Panc1 (cell line): Measurements from ENCODE around the gene RASGRP2.

Experiments
- CTCF ChIP-seq: fragments of 450-650 bp; IDR thresholded peaks from 2 replicates; pipeline ENCODE4 v1.5.1; 2017; ENCODE audit warnings: mild to moderate bottlenecking
- TCF7L2 ChIP-seq: IDR thresholded peaks from 2 replicates; pipeline ENCODE4 v1.6.1; 2011; ENCODE audit warnings: mild to moderate bottlenecking, low read depth, low read length, inconsistent platforms

GRCh38 chr11:64753380-64754123 is 9.6 kb upstream of the RASGRP2 start:
- TF ChIP-seq CTCF (no peak), TCF7L2 (no peak)
